CD4-positive, CD25-positive, alpha-beta regulatory T cell (primary cell): ENCODE results near the gene KHNYN. TPM values are rescaled to one million over a fixed set of nuclear protein-coding genes. Genes with fewer than 3 reads are reported as not detected.
"Not testable (repeated sequence)": the region's sequence is repeated elsewhere in the genome, so short reads cannot be mapped to it uniquely, and the experiment has no call there.

Experiments
- ATAC-seq, 2 donors: fragments of 150-1000 bp; cut with Tn5 transposase; one replicate each; pipeline ENCODE4 v1.10.0; 2021; ENCODE audit warnings: low read depth in 2 of 2, moderate number of reproducible peaks in 2 of 2, moderate library complexity in 1 of 2
- DNase-seq, 3 donors: peaks; one replicate each; pipeline versions ENCODE4 v3.0.0 to v3.0.0-alpha.2; 2012 to 2022; ENCODE audit warnings: mixed read lengths in 1 of 3
- H3K27ac ChIP-seq: one replicate; pipeline ENCODE4 v1.7.0; 2013; ENCODE audit warnings: mild to moderate bottlenecking, low read length; ENCODE audit not compliant: insufficient read depth, poor library complexity, severe bottlenecking
- H3K27me3 ChIP-seq: one replicate; pipeline ENCODE4 v1.7.0; 2013; ENCODE audit warnings: low read length; ENCODE audit not compliant: control insufficient read depth, insufficient read depth
- H3K36me3 ChIP-seq: one replicate; pipeline ENCODE4 v1.7.0; 2013; ENCODE audit warnings: mild to moderate bottlenecking, low read length, moderate library complexity; ENCODE audit not compliant: control insufficient read depth, insufficient read depth
- H3K4me1 ChIP-seq: 2 replicates; pipeline ENCODE4 v1.7.0; 2013; ENCODE audit warnings: mild to moderate bottlenecking, low read length; ENCODE audit not compliant: insufficient read depth, control insufficient read depth, poor library complexity, severe bottlenecking
- H3K4me3 ChIP-seq: one replicate; pipeline ENCODE4 v1.7.0; 2013; ENCODE audit warnings: low read depth, mild to moderate bottlenecking, low read length, moderate library complexity
- H3K9me3 ChIP-seq, 2 experiments: 1 replicate in 1 of 2; 2 replicates in 1 of 2; pipeline ENCODE4 v1.7.0; 2013; ENCODE audit warnings: low read length in 2 of 2, mild to moderate bottlenecking in 1 of 2, moderate library complexity in 1 of 2; ENCODE audit not compliant: control insufficient read depth in 2 of 2
- H3K27ac Mint-ChIP-seq, 3 donors: one replicate each; pipeline ENCODE4 v1.8.0; 2020 to 2022; ENCODE audit warnings: mild to moderate bottlenecking in 3 of 3, mixed read lengths in 3 of 3, moderate library complexity in 2 of 3
- H3K27me3 Mint-ChIP-seq: one replicate; pipeline ENCODE4 v1.8.0; 2022; ENCODE audit warnings: mild to moderate bottlenecking, mixed read lengths
- H3K36me3 Mint-ChIP-seq: one replicate; pipeline ENCODE4 v1.8.0; 2020; ENCODE audit warnings: mixed read lengths
- H3K4me1 Mint-ChIP-seq, 4 donors: one replicate each; pipeline ENCODE4 v1.8.0; 2020 to 2022; ENCODE audit warnings: mixed read lengths in 4 of 4, mild to moderate bottlenecking in 1 of 4
- H3K4me3 Mint-ChIP-seq, 4 donors: one replicate each; pipeline ENCODE4 v1.8.0; 2020 to 2022; ENCODE audit warnings: mild to moderate bottlenecking in 4 of 4, mixed read lengths in 4 of 4, moderate library complexity in 3 of 4
- H3K9me3 Mint-ChIP-seq, 7 donors: one replicate each; pipeline ENCODE4 v1.8.0; 2020 to 2022; ENCODE audit warnings: mixed read lengths in 7 of 7, mild to moderate bottlenecking in 3 of 7, moderate library complexity in 2 of 7
- polyA plus RNA-seq, 4 donors: library from polyadenylated mRNA; unstranded; fragments of 300-500 nt; fragmentation: Illumina TruSeq; gene quantifications; one replicate each; pipeline ENCODE4 v1.2.3, GENCODE V29; 2021
- total RNA-seq: library from RNA; stranded (reverse); gene quantifications from one replicate; pipeline ENCODE4 v1.2.3, GENCODE V29; 2022

Gene KHNYN
- total and polyA plus RNA-seq, 5 donors from 2014 or later, result 12.4 to 139 (median 15.5) TPM

DNA sequence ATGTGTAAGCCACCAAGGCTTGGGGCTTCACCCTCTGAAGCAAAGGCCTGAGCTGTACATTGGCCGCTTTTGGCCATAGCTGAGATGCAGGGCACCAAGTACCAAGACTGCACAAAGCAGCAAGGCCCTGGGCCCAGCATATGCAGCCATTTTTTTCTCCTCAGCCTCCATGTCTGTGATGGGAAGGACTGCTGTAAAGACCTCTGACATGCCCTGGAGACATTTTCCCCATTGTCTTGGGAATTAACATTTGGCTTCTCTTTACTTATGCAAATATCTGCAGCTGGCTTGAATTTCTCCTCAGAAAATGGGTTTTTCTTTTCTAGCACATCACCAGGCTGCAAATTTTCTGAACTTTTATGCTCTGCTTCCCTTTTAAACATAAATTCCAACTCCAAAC lies 50.2 kb downstream of the KHNYN start:
- not testable (repeated sequence) for H3K4me3 Mint-ChIP-seq, H3K27me3 Mint-ChIP-seq, H3K4me1 ChIP-seq, DNase-seq, H3K9me3 ChIP-seq, H3K27ac ChIP-seq, H3K27ac Mint-ChIP-seq, H3K9me3 Mint-ChIP-seq, H3K36me3 ChIP-seq, H3K36me3 Mint-ChIP-seq, H3K27me3 ChIP-seq, H3K4me3 ChIP-seq, ATAC-seq
- peaks cover 0 to 22% (median 17%) of the 10 kb centered on the region in 4 donors for H3K4me1 Mint-ChIP-seq

DNA sequence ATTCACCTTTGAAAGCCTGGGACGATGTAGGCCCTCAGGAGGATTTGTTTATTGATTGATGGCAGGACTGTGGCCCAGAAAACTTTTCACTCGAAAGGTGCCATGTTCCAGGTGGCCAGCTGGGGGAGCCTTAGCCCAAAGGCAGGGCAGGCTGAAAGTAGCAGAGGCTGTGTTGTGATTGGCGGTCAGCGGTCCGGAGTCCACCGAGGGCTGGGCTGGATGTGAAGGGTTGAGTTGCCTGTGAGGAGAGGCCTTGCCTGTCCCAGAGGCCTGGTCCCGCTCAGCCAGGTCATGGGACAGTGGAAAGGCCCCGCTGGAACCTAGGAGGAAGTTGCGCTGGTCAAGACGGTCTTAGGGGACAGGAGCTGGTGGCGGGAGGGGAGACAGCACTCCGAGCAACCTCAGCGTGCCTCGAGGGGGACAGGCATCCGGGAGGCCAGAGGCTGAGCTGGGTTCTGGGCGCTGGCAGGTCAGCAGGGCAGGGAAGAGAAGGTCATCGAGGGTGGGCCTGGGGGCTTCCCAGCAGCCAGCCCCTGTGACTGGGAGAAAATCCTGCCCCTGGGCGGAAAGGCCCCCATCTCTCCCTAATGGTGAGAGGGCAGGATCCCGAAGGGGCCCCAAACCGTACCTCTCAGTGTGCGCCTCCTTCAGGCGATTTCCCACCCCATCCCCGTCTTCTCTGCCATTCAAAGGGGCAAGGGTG lies 52.0 kb downstream of the KHNYN start:
- Histone ChIP-seq H3K9me3 (no peaks in the 10 kb centered on the region), H3K4me1 (peaks cover 10% of the 10 kb centered on the region), H3K4me3 (no peak overlapping the region), H3K27ac (no peak overlapping the region), H3K36me3 (no peaks in the 10 kb centered on the region), H3K27me3 (no peaks in the 10 kb centered on the region)
- H3K27me3 Mint-ChIP-seq, result no peaks in the 10 kb centered on the region
- peak in 2 of 3 donors; percentile 3 to 43 for DNase-seq
- H3K36me3 Mint-ChIP-seq, result no peaks in the 10 kb centered on the region
- H3K9me3 Mint-ChIP-seq, result no peaks in the 10 kb centered on the region
- peak in 1 of 2 donors; percentile 50 for ATAC-seq
- H3K4me1 Mint-ChIP-seq, result peaks cover 0 to 22% (median 17%) of the 10 kb centered on the region in 4 donors
- peak overlapping the region in 2 of 4 donors; percentile 3 to 28 for H3K4me3 Mint-ChIP-seq
- peak overlapping the region in 1 of 3 donors; percentile 83 for H3K27ac Mint-ChIP-seq

DNA sequence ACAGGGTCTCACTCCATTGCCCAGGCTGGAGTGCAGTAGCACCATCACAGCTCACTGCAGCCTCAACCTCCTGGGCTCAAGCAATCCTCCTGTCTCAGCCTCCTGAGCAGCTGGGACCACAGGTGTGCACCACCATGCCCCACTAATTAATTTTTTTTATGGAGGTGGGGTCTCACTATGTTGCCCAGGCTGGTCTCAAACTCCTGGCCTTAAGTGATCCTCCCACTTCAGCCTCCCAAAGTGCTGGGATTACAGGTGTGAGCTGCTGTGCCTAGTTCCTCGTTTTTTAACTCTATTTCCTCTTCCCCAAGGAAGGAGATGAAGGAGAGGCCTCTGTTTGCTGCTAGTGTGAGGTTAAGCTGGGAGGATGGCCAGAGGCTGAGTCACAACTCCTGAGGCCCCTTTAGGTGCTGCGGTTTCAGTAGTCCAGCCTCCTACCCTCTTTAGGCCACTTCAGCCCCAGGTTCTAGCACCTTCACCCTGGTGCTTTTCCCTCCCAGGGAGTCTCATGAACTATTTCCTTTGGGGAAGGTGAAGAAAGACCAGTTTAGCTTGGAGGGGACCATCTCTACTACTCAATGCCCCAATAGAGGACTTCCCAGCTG lies 53.0 kb downstream of the KHNYN start:
- DNase-seq, H3K9me3 Mint-ChIP-seq, H3K36me3 ChIP-seq, H3K36me3 Mint-ChIP-seq, H3K9me3 ChIP-seq, H3K4me3 ChIP-seq, H3K27ac ChIP-seq, H3K27me3 ChIP-seq, H3K27me3 Mint-ChIP-seq, H3K4me1 ChIP-seq, ATAC-seq: not testable (repeated sequence)
- Mint-ChIP-seq H3K4me3 (peak overlapping the region in 2 of 4 donors; percentile 43 to 75), H3K4me1 (peaks cover 0 to 22% (median 17%) of the 10 kb centered on the region in 4 donors), H3K27ac (peak overlapping the region in 1 of 3 donors; percentile 57)

DNA sequence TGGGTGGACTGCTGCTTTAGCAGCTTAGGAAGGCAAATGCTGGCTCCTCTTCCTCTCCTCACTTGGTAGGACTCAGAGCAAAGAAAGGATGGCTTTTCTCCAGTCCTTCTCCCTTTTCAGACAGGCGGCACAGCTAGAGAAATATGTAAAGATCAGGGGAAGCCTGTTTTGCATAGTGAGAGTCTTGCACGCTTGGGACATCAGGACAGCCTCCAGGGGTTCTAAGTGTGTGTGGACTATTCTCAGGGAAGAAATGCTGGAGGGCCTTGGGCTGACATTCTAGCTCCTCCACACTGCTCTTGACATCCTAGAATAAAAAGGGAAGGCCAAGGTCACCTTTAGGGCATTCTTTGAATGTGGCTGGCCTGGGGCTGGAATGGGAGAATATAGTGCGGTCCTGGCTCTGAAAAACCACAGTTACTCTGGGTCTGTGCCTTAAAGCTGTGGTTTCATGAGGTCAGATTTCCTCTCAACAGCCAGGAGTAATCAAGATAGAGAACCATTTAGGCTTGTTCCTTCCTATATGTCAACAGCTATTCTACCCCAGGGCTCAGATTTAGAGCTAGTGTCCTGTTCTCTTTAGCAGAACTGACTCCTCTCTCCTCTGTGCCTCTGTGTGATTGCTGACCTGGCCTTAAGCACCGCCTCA lies 54.0 kb downstream of the KHNYN start:
- Histone ChIP-seq H3K27me3 (no peaks in the 10 kb centered on the region), H3K4me3 (no peak overlapping the region), H3K36me3 (no peaks in the 10 kb centered on the region), H3K9me3 (no peaks in the 10 kb centered on the region), H3K4me1 (peaks cover 10% of the 10 kb centered on the region), H3K27ac (no peak overlapping the region)
- Mint-ChIP-seq H3K27me3 (no peaks in the 10 kb centered on the region), H3K4me3 (peak overlapping the region in 2 of 4 donors; percentile 43 to 75), H3K4me1 (peaks cover 0 to 22% (median 17%) of the 10 kb centered on the region in 4 donors), H3K27ac (peak overlapping the region in 2 of 3 donors; percentile 26 to 57), H3K9me3 (no peaks in the 10 kb centered on the region), H3K36me3 (no peaks in the 10 kb centered on the region)
- peak; percentile 64 to 77 for ATAC-seq
- peak in 1 of 3 donors; percentile 56 for DNase-seq

Other genes starting within 250 kb of the KHNYN start
- 33.7 TPM for gene IPO4, start 241.1 kb upstream of the KHNYN start, total RNA-seq
- gene IPO4, start 241.1 kb upstream of the KHNYN start, polyA plus RNA-seq, result 10 to 100 TPM; 13.0 to 14.8 (median 14.1) TPM
- 20.0 TPM for gene TM9SF1, start 234.5 kb upstream of the KHNYN start, total RNA-seq
- 10 to 100 TPM; 36.8 to 42.3 (median 40.0) TPM for gene TM9SF1, start 234.5 kb upstream of the KHNYN start, polyA plus RNA-seq
- 0.44 TPM for gene TSSK4, start 224.3 kb upstream of the KHNYN start, total RNA-seq
- 1 to 10 TPM in 3 of 4 donors, under 1 TPM in 1; 0.86 to 1.5 (median 1.2) TPM for gene TSSK4, start 224.3 kb upstream of the KHNYN start, polyA plus RNA-seq
- 108 TPM for gene CHMP4A, start 216.5 kb upstream of the KHNYN start, total RNA-seq
- 100 to 1,000 TPM; 122 to 154 (median 142) TPM for gene CHMP4A, start 216.5 kb upstream of the KHNYN start, polyA plus RNA-seq
- gene MDP1, start 213.9 kb upstream of the KHNYN start, total RNA-seq, result 6.0 TPM
- gene MDP1, start 213.9 kb upstream of the KHNYN start, polyA plus RNA-seq, result 10 to 100 TPM; 29.0 to 52.6 (median 35.6) TPM
- 89.1 TPM for gene NEDD8, start 197.6 kb upstream of the KHNYN start, total RNA-seq
- 100 to 1,000 TPM; 334 to 440 (median 349) TPM for gene NEDD8, start 197.6 kb upstream of the KHNYN start, polyA plus RNA-seq
- gene GMPR2, start 197.0 kb upstream of the KHNYN start, total RNA-seq, result 49.0 TPM
- gene GMPR2, start 197.0 kb upstream of the KHNYN start, polyA plus RNA-seq, result 100 to 1,000 TPM in 3 of 4 donors, 10 to 100 TPM in 1; 95.5 to 117 (median 112) TPM
- 169 TPM for gene TINF2, start 187.3 kb upstream of the KHNYN start, total RNA-seq
- gene TINF2, start 187.3 kb upstream of the KHNYN start, polyA plus RNA-seq, result 100 to 1,000 TPM; 216 to 242 (median 223) TPM
- gene TGM1, start 166.8 kb upstream of the KHNYN start, total RNA-seq, result 4.0 TPM
- not detected for gene TGM1, start 166.8 kb upstream of the KHNYN start, polyA plus RNA-seq
- 78.6 TPM for gene RABGGTA, start 158.4 kb upstream of the KHNYN start, total RNA-seq
- gene RABGGTA, start 158.4 kb upstream of the KHNYN start, polyA plus RNA-seq, result 10 to 100 TPM; 25.1 to 40.4 (median 30.3) TPM
- gene DHRS1, start 130.2 kb upstream of the KHNYN start, total RNA-seq, result 41.2 TPM
- gene DHRS1, start 130.2 kb upstream of the KHNYN start, polyA plus RNA-seq, result 10 to 100 TPM; 21.7 to 48.5 (median 31.9) TPM
- 30.0 TPM for gene NOP9, start 130.1 kb upstream of the KHNYN start, total RNA-seq
- 1 to 10 TPM; 1.3 to 2.5 (median 1.8) TPM for gene NOP9, start 130.1 kb upstream of the KHNYN start, polyA plus RNA-seq
- 13.2 TPM for gene CIDEB, start 122.0 kb upstream of the KHNYN start, total RNA-seq
- 10 to 100 TPM in 2 of 4 donors, 1 to 10 TPM in 2; 8.9 to 13.6 (median 9.7) TPM for gene CIDEB, start 122.0 kb upstream of the KHNYN start, polyA plus RNA-seq
- 18.1 TPM for gene LTB4R2, start 119.8 kb upstream of the KHNYN start, total RNA-seq
- 1 to 10 TPM in 3 of 4 donors, under 1 TPM in 1; 1.00 to 2.2 (median 1.7) TPM for gene LTB4R2, start 119.8 kb upstream of the KHNYN start, polyA plus RNA-seq
- gene LTB4R, start 118.5 kb upstream of the KHNYN start, total RNA-seq, result 17.5 TPM
- 1 to 10 TPM; 3.5 to 7.8 (median 6.3) TPM for gene LTB4R, start 118.5 kb upstream of the KHNYN start, polyA plus RNA-seq
- 10.7 TPM for gene ADCY4, start 94.9 kb upstream of the KHNYN start, total RNA-seq
- gene ADCY4, start 94.9 kb upstream of the KHNYN start, polyA plus RNA-seq, result under 1 TPM in 2 of 4 donors, not detected in 2; 0.32 to 0.39 TPM
- 41.2 TPM for gene RIPK3, start 90.0 kb upstream of the KHNYN start, total RNA-seq
- 10 to 100 TPM; 14.9 to 24.6 (median 19.4) TPM for gene RIPK3, start 90.0 kb upstream of the KHNYN start, polyA plus RNA-seq
- gene NFATC4, start 61.8 kb upstream of the KHNYN start, total RNA-seq, result not detected
- not detected for gene NFATC4, start 61.8 kb upstream of the KHNYN start, polyA plus RNA-seq
- 0.22 TPM for gene NYNRIN, start 31.0 kb upstream of the KHNYN start, total RNA-seq
- gene NYNRIN, start 31.0 kb upstream of the KHNYN start, polyA plus RNA-seq, result under 1 TPM in 1 of 4 donors, not detected in 3; 0.02 TPM
- 3.2 TPM for gene CBLN3, start 286 bp upstream of the KHNYN start, total RNA-seq
- gene CBLN3, start 286 bp upstream of the KHNYN start, polyA plus RNA-seq, result under 1 TPM; 0.10 to 0.32 (median 0.11) TPM
- 79.9 TPM for gene SDR39U1, start 12.8 kb downstream of the KHNYN start, total RNA-seq
- 10 to 100 TPM; 46.1 to 63.1 (median 60.5) TPM for gene SDR39U1, start 12.8 kb downstream of the KHNYN start, polyA plus RNA-seq
- not detected for gene CMA1, start 78.3 kb downstream of the KHNYN start, total RNA-seq
- gene CMA1, start 78.3 kb downstream of the KHNYN start, polyA plus RNA-seq, result not detected
- gene CTSG, start 146.3 kb downstream of the KHNYN start, total RNA-seq, result not detected
- not detected for gene CTSG, start 146.3 kb downstream of the KHNYN start, polyA plus RNA-seq
- gene GZMH, start 179.7 kb downstream of the KHNYN start, total RNA-seq, result 0.86 TPM
- under 1 TPM; 0.38 to 0.60 (median 0.55) TPM for gene GZMH, start 179.7 kb downstream of the KHNYN start, polyA plus RNA-seq
- not detected for gene GZMB, start 204.2 kb downstream of the KHNYN start, total RNA-seq
- gene GZMB, start 204.2 kb downstream of the KHNYN start, polyA plus RNA-seq, result 1 to 10 TPM in 2 of 4 donors, under 1 TPM in 1, not detected in 1; 0.29 to 3.0 (median 1.0) TPM